Stimulated activated CD8-positive, alpha-beta memory T cell treated with anti-CD3 and anti-CD28 coated beads, Interleukin-15, amount 100 ng/mL, for 48 hours (primary cell): ENCODE data around the gene MCEMP1.

Experiments
- DNase-seq, 2 donors: peaks; one replicate each; pipeline ENCODE4 v3.0.0-alpha.2; 2020; ENCODE audit warnings: low read depth in 2 of 2

The MCEMP1 gene

DNA sequence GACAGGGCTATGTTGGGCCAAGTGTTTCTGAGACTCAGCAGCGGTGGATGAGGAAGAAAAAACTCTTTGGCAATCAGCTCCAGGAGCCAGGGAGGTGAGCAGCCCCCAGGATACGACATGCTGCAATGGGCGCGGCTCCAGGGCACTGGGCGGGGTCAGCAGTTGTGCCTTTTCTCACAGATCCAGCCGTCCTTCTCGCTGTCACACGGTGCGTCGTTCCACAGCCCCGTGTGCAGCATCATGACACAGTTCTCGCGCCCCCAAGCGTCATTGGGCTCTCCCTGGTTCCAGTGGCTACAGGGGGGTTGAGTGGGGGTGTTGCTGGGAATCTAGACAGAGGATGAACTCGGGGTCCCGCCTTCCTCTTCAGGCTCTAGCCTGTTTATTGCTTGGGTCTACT lies 52.3 kb downstream of the MCEMP1 start:
- DNase-seq: no peak
